22Rv1 (cell line): ENCODE results near the gene WNK2.

Source experiments
- ZFX ChIP-seq: fragments of 450-650 bp; IDR thresholded peaks from 2 replicates; pipeline ENCODE4 v1.6.1; 2017; ENCODE audit warnings: antibody characterized with exemption, borderline replicate concordance
- TF ChIP-seq, protein P1 (sequence below): fragments of 450-650 bp; IDR thresholded peaks from 2 replicates; pipeline ENCODE4 v1.5.1; 2017; ENCODE audit warnings: mild to moderate bottlenecking

GRCh38 chr9:93325307-93326035 is 141.5 kb downstream of the WNK2 start:
- TF ChIP-seq, protein P1, sequence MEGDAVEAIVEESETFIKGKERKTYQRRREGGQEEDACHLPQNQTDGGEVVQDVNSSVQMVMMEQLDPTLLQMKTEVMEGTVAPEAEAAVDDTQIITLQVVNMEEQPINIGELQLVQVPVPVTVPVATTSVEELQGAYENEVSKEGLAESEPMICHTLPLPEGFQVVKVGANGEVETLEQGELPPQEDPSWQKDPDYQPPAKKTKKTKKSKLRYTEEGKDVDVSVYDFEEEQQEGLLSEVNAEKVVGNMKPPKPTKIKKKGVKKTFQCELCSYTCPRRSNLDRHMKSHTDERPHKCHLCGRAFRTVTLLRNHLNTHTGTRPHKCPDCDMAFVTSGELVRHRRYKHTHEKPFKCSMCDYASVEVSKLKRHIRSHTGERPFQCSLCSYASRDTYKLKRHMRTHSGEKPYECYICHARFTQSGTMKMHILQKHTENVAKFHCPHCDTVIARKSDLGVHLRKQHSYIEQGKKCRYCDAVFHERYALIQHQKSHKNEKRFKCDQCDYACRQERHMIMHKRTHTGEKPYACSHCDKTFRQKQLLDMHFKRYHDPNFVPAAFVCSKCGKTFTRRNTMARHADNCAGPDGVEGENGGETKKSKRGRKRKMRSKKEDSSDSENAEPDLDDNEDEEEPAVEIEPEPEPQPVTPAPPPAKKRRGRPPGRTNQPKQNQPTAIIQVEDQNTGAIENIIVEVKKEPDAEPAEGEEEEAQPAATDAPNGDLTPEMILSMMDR, result no peak
- no peak for TF ChIP-seq ZFX
